Epithelial cell of esophagus (primary cell): Measurements from ENCODE around the gene BRD1.
"Not testable (repeated sequence)": the region's sequence is repeated elsewhere in the genome, so short reads cannot be mapped to it uniquely, and the experiment has no call there.

Source experiments
- DNase-seq: peaks from one replicate; pipeline ENCODE4 v3.0.0; 2010; ENCODE audit warnings: low read depth
- H3K4me3 ChIP-seq: 2 replicates; pipeline ENCODE4 v1.5.1; 2011; ENCODE audit warnings: mild to moderate bottlenecking, low read length, control low read depth
- CTCF ChIP-seq: IDR thresholded peaks from 2 replicates; pipeline ENCODE4 v1.5.1; 2011; ENCODE audit warnings: low read depth, mild to moderate bottlenecking, low read length, control low read depth, inconsistent platforms; ENCODE audit not compliant: insufficient read depth; ENCODE audit errors: missing control alignments

BRD1 gene

GRCh38 chr22:49785841-49786471 is 41.7 kb downstream of the BRD1 start:
- no peak overlapping the region for H3K4me3 ChIP-seq
- no peak for DNase-seq
- no peak for TF ChIP-seq CTCF

GRCh38 chr22:49785046-49785521 is 42.6 kb downstream of the BRD1 start:
- H3K4me3 ChIP-seq = no peak overlapping the region
- DNase-seq = no peak
- no peak for TF ChIP-seq CTCF

GRCh38 chr22:49784630-49784971 is 43.1 kb downstream of the BRD1 start:
- no peak for TF ChIP-seq CTCF
- DNase-seq = no peak
- no peak overlapping the region for H3K4me3 ChIP-seq

- H3K4me3 ChIP-seq = no peak overlapping the region
- DNase-seq = no peak
- no peak for TF ChIP-seq CTCF
These were observed 43.6 kb downstream of the BRD1 start for GRCh38 chr22:49783926-49784629.

GRCh38 chr22:49783036-49783746 is 44.5 kb downstream of the BRD1 start:
- no peak overlapping the region for H3K4me3 ChIP-seq
- peak; percentile 67 for DNase-seq
- no peak for TF ChIP-seq CTCF

- DNase-seq = not testable (repeated sequence)
These were observed 45.8 kb downstream of the BRD1 start for GRCh38 chr22:49781886-49782285.

GRCh38 chr22:49781289-49781782 is 46.3 kb downstream of the BRD1 start:
- DNase-seq = no peak
- no peak overlapping the region for H3K4me3 ChIP-seq

More at GRCh38 chr22:49781886-49782285, 45.8 kb downstream of the BRD1 start:
- not testable (repeated sequence) for H3K4me3 ChIP-seq

More at GRCh38 chr22:49781289-49781782, 46.3 kb downstream of the BRD1 start:
- TF ChIP-seq CTCF = no peak
